OCI-LY3 (cell line): Measurements from ENCODE around the gene TXN2.

Experiments used
- H2AFZ ChIP-seq: fragments of 200-600, 300-600 bp; shearing (Covaris generic); 2 replicates; pipeline ENCODE4 v1.6.0; 2014; ENCODE audit warnings: antibody characterized with exemption, low read depth, low read length
- H3K27ac ChIP-seq: fragments of 200-600, 300-600 bp; sonication (generic); 2 replicates; pipeline ENCODE4 v1.5.1; 2014; ENCODE audit warnings: mild to moderate bottlenecking, low read length, moderate library complexity, mixed read lengths
- H3K27me3 ChIP-seq: fragments of 200-600, 300-600 bp; sonication (generic); 2 replicates; pipeline ENCODE4 v1.6.1; 2014; ENCODE audit warnings: low read depth, low read length, mixed read lengths
- H3K36me3 ChIP-seq: fragments of 200-600, 300-600 bp; sonication (generic); replicated peaks from 2 replicates; pipeline ENCODE3; 2014; ENCODE audit warnings: low read depth, low read length, mixed read lengths
- H3K4me1 ChIP-seq: fragments of 300-600, 200-600 bp; sonication (generic); 2 replicates; pipeline ENCODE4 v1.6.1; 2014; ENCODE audit warnings: low read length, mixed read lengths
- H3K4me2 ChIP-seq: fragments of 200-600, 300-600 bp; sonication (generic); 2 replicates; pipeline ENCODE4 v1.6.1; 2014; ENCODE audit warnings: low read length, mixed read lengths
- H3K4me3 ChIP-seq: fragments of 300-600, 200-600 bp; sonication (generic); 2 replicates; pipeline ENCODE4 v1.5.1; 2014; ENCODE audit warnings: antibody characterized with exemption, mild to moderate bottlenecking, low read length, moderate library complexity
- H3K79me2 ChIP-seq: fragments of 300-600, 200-600 bp; shearing (Covaris generic); 2 replicates; pipeline ENCODE4 v1.6.1; 2014; ENCODE audit warnings: mild to moderate bottlenecking, low read length, mixed read lengths
- H3K9ac ChIP-seq: fragments of 300-600, 200-600 bp; shearing (Covaris generic); 2 replicates; pipeline ENCODE4 v1.6.0; 2014; ENCODE audit warnings: mild to moderate bottlenecking, low read length, moderate library complexity
- H3K9me3 ChIP-seq: fragments of 200-600, 300-600 bp; shearing (Covaris generic); 2 replicates; pipeline ENCODE4 v1.6.1; 2014; ENCODE audit warnings: low read length, mixed read lengths; ENCODE audit not compliant: insufficient read depth
- H4K20me1 ChIP-seq: fragments of 200-600, 300-600 bp; sonication (generic); 2 replicates; pipeline ENCODE4 v1.6.1; 2016; ENCODE audit warnings: low read length, mixed read lengths; ENCODE audit not compliant: insufficient read depth
- EZH2phosphoT487 ChIP-seq: fragments of 200-600 bp; shearing (Covaris generic); IDR thresholded peaks from 2 replicates; pipeline ENCODE4 v1.6.1; 2018; ENCODE audit warnings: antibody characterized with exemption, mixed run types, low read depth
- TF ChIP-seq, protein P1 (sequence below): fragments of 200-600, 300-600 bp; sonication (generic); IDR thresholded peaks from 2 replicates; pipeline ENCODE4 v1.5.1; 2014; ENCODE audit warnings: antibody characterized with exemption, low read length, low read depth

The TXN2 gene

DNA sequence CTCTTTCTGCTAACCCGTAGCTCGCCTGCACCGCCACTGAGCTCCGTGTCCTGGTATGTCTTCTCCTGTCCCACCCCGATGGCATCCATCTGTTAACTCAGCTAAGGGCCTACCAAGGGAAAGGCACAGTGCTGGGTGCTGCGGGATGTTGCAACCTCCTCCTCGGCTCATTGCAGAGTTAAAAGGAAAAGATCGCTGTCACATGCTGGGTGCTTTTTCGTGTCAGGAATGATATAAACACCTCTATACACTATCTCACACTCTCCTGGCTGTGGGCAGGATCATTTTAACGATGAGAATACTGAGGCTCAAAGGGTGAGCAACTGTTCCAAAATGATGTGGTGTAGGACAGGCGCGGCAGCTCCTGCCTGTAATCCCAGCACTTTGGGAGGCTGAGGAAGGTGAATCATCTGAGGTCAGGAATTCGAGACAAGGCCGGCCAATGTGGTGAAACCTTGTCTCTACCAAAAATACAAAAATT, 10.1 kb downstream of the TXN2 start:
- H4K20me1 ChIP-seq: no peaks in the 10 kb centered on the region
- no peak overlapping the region for H3K4me2 ChIP-seq
- H3K79me2 ChIP-seq: no peaks in the 10 kb centered on the region
- H3K36me3 ChIP-seq: peaks cover 39% of the 10 kb centered on the region
- H2AFZ ChIP-seq: no peak overlapping the region
- H3K9me3 ChIP-seq: no peaks in the 10 kb centered on the region
- H3K27ac ChIP-seq: no peak overlapping the region
- H3K4me3 ChIP-seq: no peak overlapping the region
- no peaks in the 10 kb centered on the region for H3K4me1 ChIP-seq
- H3K9ac ChIP-seq: no peak overlapping the region
- no peaks in the 10 kb centered on the region for H3K27me3 ChIP-seq
- TF ChIP-seq, protein P1, sequence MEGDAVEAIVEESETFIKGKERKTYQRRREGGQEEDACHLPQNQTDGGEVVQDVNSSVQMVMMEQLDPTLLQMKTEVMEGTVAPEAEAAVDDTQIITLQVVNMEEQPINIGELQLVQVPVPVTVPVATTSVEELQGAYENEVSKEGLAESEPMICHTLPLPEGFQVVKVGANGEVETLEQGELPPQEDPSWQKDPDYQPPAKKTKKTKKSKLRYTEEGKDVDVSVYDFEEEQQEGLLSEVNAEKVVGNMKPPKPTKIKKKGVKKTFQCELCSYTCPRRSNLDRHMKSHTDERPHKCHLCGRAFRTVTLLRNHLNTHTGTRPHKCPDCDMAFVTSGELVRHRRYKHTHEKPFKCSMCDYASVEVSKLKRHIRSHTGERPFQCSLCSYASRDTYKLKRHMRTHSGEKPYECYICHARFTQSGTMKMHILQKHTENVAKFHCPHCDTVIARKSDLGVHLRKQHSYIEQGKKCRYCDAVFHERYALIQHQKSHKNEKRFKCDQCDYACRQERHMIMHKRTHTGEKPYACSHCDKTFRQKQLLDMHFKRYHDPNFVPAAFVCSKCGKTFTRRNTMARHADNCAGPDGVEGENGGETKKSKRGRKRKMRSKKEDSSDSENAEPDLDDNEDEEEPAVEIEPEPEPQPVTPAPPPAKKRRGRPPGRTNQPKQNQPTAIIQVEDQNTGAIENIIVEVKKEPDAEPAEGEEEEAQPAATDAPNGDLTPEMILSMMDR: no peak
- no peak for TF ChIP-seq EZH2phosphoT487

DNA sequence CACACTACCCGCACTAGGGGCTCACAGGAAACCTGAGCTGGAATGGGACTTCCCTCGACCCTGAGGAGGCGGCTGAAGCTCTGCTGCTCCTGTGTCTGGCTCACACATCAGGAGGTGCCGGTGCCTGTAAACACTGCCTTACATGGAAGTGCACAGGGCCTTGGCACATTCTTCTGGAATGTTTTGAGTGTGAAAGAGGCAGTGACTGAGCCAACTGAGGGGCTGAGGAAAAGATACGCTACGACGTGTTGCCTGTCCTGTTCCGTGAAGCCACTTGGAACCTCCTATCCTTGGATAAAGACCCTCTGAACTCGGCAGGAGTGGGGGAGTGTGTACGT, 10.5 kb downstream of the TXN2 start:
- Histone ChIP-seq H3K4me2 (no peak overlapping the region), H2AFZ (no peak overlapping the region), H3K36me3 (peaks cover 37% of the 10 kb centered on the region), H3K9ac (no peak overlapping the region), H3K27me3 (no peaks in the 10 kb centered on the region), H3K9me3 (no peaks in the 10 kb centered on the region), H3K79me2 (no peaks in the 10 kb centered on the region), H4K20me1 (no peaks in the 10 kb centered on the region), H3K4me1 (no peaks in the 10 kb centered on the region), H3K27ac (no peak overlapping the region), H3K4me3 (no peak overlapping the region)
- TF ChIP-seq EZH2phosphoT487: no peak
- TF ChIP-seq, protein P1: no peak

DNA sequence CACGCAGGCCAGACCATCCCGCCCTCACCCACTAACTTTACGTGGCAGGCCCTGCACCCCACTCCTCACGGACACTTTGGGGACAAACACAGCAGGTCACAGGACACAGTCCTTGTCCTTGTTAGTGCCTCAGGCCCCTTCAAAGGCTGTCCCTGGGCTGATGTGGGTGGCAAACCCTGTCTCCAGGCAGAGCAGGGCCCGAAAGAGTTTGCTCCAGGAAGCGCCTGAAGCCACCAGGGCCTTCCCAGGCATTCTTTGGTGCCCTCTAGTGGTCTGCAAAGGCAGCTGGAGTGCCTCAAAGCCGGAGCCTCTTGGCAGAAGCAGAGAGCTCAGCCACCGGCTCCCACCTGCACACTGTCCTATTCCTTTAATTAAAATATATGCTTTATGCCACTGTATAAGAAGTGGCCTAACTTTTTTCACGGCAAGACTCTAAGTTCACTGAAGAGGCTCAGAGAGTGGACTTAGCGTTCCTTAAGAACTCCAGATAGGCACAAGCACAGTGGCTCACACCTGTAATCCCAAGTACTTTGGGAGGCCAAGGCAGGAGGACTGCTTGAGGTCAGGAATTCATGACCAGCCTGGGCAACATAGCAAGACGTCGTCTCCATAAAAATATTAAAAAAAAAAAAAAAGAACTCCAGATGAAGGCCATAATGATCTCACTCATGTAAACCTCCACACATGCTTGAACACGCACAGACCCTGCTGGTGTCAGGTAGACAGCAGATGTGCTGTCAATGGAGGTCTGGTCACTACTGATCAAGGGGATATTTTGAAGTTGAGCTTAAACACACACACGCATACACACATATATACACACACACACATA, 11.1 kb downstream of the TXN2 start:
- Histone ChIP-seq H4K20me1 (no peaks in the 10 kb centered on the region), H3K9me3 (no peaks in the 10 kb centered on the region), H3K9ac (no peak overlapping the region), H3K4me1 (no peaks in the 10 kb centered on the region), H3K36me3 (peaks cover 35% of the 10 kb centered on the region), H2AFZ (no peak overlapping the region), H3K4me2 (no peak overlapping the region), H3K27me3 (no peaks in the 10 kb centered on the region), H3K4me3 (no peak overlapping the region), H3K27ac (no peak overlapping the region), H3K79me2 (no peaks in the 10 kb centered on the region)
- no peak for TF ChIP-seq EZH2phosphoT487
- TF ChIP-seq, protein P1: peak; percentile 96

DNA sequence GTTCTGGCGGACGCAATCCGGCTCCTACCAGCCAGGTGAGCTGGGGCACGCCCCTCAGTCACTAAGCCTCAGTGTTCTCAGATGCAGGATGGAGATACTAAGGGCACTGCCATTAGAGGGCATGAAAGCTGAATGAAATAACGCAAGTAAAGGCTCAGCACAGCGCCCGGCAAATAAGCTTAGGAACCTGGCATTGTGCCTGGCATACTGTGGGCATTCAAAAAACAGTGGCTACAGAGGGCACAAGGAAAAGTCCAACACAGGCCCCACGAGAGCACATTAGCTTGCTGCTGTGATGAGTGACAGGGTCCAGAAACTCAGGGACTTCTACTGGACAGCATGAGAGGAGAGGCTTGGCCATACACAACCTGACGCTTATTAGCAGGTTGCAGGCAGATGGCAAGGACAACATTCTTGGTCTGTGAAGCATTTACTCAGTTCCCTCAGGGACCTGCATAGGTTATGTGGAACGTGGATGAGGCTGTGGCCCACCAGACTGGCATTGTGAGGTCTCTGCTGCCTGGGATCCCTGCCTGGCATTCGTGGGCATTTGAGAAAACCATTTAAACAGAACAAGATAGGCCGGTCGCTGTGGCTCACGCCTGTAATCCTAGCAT, 12.2 kb downstream of the TXN2 start:
- Histone ChIP-seq H4K20me1 (no peaks in the 10 kb centered on the region), H2AFZ (no peak overlapping the region), H3K79me2 (no peaks in the 10 kb centered on the region), H3K27me3 (no peaks in the 10 kb centered on the region), H3K4me1 (no peaks in the 10 kb centered on the region), H3K27ac (no peak overlapping the region), H3K9ac (no peak overlapping the region), H3K4me3 (no peak overlapping the region), H3K9me3 (no peaks in the 10 kb centered on the region), H3K36me3 (peaks cover 30% of the 10 kb centered on the region), H3K4me2 (no peak overlapping the region)
- no peak for TF ChIP-seq EZH2phosphoT487
- TF ChIP-seq, protein P1: no peak
